NB4 (cell line): ENCODE data around the gene MAGT1.
A peak's percentile ranks its signal among the peaks of the same experiment; 100 is the strongest.

Experiments used
- DNase-seq: peaks from one replicate; pipeline ENCODE4 v3.0.0; 2010; ENCODE audit warnings: low read depth
- H3K4me3 ChIP-seq: one replicate; pipeline ENCODE4 v1.5.1; 2011; ENCODE audit warnings: mild to moderate bottlenecking, low read depth, low read length, moderate library complexity
- CTCF ChIP-seq: IDR thresholded peaks from one replicate; pipeline ENCODE4 v1.5.1; 2012; ENCODE audit warnings: low read depth, low read length
- MAX ChIP-seq: IDR thresholded peaks from 2 replicates; pipeline ENCODE4 v1.6.1; 2011; ENCODE audit warnings: low read depth, low read length
- MYC ChIP-seq: IDR thresholded peaks from 2 replicates; pipeline ENCODE4 v1.6.1; 2011; ENCODE audit warnings: low read depth, low read length
- POLR2A ChIP-seq: IDR thresholded peaks from 2 replicates; pipeline ENCODE4 v1.6.1; 2011; ENCODE audit warnings: mild to moderate bottlenecking; ENCODE audit not compliant: insufficient read length; ENCODE audit errors: extremely low read depth

Gene MAGT1

GRCh38 chrX:77785486-77786364 is 109.5 kb downstream of the MAGT1 start, which contains the start of gene ATRX:
Gene ATRX, minus strand, starts transcription at chrX:77786216. Its CDS starts 215 bp downstream, at chrX:77786001.
- DNase-seq = peak; percentile 87
- TF ChIP-seq CTCF (no peak), POLR2A (peak; percentile 71)
- peak within 1 kb of the TSS; percentile 80 for H3K4me3 ChIP-seq

GRCh38 chrX:77779695-77780094 is 115.5 kb downstream of the MAGT1 start:
- TF ChIP-seq POLR2A = no peak
- TF ChIP-seq MAX = no peak
- no peak for TF ChIP-seq CTCF
- TF ChIP-seq MYC = no peak
- no peak overlapping the region for H3K4me3 ChIP-seq
- no peak for DNase-seq

GRCh38 chrX:77776659-77777058 is 118.6 kb downstream of the MAGT1 start:
- no peak for DNase-seq
- no peak for TF ChIP-seq MAX
- TF ChIP-seq MYC = no peak
- TF ChIP-seq CTCF = no peak
- no peak for TF ChIP-seq POLR2A
- no peak overlapping the region for H3K4me3 ChIP-seq
